GM21786 (cell line): ENCODE data around the gene NUP50.

Experiments
- ATAC-seq: cut with Tn5 transposase; IDR thresholded peaks from one replicate; pipeline ENCODE4 v1.9.1; 2021; ENCODE audit not compliant: unreplicated experiment

NUP50 gene, protein sequence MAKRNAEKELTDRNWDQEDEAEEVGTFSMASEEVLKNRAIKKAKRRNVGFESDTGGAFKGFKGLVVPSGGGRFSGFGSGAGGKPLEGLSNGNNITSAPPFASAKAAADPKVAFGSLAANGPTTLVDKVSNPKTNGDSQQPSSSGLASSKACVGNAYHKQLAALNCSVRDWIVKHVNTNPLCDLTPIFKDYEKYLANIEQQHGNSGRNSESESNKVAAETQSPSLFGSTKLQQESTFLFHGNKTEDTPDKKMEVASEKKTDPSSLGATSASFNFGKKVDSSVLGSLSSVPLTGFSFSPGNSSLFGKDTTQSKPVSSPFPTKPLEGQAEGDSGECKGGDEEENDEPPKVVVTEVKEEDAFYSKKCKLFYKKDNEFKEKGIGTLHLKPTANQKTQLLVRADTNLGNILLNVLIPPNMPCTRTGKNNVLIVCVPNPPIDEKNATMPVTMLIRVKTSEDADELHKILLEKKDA

DNA sequence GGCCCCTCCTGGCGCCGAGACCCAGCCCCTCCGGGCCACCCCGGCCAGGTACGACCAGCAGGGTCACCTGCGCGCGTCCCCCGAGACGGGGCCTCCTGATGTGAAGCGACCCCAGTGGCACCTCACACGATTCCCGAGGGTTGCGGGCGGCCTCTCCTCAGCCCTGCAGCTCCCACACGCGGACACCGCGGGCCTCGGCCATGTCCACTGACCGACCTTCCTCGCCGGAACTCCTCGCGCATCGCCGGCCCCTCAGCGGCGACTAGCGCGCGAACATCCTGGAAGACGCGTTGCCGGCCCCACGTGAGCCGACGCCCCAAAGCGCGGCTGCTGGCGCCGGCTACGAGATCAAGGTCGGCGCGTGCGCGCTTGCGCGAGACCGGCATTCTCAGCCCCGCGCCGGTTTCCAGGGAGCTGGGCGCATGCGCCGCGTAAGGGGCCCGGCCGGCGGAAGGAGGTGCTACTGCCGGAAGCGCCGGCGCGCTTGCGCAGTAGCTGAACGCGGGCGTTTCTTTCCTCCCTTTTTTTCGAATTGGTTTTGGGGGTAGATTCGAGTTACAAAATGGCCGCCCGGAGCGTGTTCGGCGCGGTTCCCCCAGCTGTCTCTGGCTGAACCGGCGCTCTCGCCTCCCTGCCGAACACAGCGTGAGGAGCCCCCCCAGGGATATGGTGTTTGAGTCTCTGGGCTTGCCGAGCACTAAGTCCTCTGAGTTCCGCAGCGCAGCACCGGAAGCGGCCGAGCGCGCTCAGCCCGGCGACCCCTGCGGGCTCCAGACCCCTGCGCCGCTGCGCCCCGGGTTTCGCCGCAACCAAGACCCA lies at the start of gene NUP50:
Gene NUP50, plus strand, starts transcription at position 475 of the 819 bp plus-strand sequence. CDS start 4,253 bp downstream, outside the sequence.
- ATAC-seq = peak; percentile 82

DNA sequence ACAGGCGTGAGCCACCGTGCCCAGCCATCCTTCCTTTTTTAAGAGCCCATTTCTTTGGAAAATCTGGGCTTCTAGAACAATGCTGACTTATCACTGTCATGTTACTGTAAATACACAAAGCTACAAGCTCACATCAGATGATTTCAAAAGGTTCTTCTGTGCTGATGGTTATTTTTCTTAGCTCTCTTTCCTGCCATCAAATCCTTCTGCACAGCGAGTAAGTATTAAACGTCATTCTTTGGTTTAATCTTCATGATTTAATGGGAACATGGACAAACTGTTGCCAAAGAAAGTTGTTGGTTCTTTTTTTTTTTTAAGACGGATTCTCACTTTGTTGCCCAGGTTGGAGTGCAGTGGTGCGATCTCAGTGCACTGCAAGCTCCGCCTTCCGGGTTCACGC lies 43.3 kb upstream of the NUP50 start:
- no peak for ATAC-seq

DNA sequence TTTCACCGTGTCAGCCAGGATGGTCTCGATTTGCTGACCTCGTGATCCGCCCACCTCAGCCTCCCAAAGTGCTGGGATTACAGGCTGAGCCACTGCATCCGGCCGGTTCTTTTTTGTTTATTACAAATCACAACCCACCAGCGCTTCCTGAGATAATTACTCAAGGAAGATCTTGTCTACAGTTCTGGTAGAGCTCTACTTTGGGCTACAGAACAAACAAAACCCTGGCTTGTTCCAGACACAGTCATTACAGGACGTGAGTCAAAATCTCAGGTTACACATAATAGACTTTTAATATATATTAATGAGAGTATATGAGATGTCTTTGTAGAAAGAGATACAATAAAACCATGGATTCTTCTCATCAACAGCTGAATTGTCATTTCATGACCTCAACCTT lies 42.8 kb upstream of the NUP50 start:
- ATAC-seq = no peak

DNA sequence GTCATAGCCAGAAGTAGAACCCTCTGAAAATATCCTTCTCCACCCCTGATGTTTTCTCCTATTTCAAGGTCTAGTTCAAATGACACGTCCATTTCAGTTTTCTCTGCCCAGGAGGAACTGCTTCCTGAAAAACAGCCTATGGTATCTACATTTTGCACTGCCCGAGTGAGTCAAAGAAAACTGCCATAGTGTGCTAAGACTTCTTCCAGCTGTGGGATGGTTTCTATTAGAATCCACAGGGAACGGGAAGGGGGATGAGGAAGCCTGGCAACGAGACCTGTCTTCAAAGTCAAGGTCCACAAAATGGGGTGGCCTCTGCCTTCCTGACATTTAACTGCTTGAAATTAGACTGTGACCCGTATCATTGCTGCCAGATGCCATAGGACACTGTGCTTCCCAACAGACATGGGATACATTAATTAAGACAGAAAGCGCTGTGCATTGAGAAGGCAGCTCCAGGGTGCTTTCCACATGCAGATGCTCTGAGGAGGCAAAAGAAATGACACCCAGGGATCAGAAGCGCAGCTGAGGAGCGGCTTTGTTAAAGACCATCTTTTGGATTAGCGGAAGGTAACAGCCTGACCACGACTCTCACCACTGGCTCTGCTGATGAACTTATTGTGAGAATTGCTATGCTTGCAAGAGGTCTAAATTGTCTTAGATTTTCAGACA lies 39.4 kb upstream of the NUP50 start:
- no peak for ATAC-seq

DNA sequence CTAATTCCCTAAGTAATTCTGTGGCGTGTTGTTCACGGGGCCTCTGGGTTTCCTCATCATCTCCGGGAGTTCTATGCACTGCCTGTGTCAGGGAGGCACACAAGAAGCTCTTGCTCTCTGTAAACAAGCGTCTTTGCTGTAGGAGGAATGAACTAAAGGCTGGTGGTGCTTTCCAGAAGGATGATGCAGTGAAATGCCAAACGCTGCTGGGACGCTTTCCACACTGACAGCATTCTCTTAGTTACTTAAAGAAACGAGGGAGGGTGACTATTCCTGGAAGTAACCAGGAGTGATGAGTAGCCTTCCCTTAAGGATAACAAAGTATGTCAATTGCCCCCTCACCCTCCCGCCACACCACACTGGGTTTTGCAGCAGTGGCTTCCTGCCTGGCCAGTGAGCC lies 38.5 kb upstream of the NUP50 start:
- no peak for ATAC-seq

DNA sequence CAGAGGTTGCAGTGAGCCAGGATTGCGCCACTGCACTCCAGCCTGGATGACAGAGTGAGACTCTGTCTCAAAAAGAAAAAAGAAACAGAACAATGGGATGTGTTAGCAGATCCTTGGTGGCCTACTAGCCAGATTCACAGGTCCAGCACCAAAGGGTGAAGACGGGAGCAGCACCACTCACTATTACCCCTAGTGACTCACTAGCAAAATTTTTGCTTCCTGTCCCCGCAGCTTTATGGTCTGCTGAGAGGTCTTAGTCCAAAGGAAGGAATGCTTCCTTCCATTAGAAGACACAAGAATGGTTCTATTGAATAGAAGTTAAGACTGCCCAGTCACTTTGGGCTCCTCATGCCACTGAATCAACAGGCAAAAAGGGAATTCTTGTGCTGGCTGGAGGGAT lies 35.9 kb upstream of the NUP50 start:
- ATAC-seq = no peak

DNA sequence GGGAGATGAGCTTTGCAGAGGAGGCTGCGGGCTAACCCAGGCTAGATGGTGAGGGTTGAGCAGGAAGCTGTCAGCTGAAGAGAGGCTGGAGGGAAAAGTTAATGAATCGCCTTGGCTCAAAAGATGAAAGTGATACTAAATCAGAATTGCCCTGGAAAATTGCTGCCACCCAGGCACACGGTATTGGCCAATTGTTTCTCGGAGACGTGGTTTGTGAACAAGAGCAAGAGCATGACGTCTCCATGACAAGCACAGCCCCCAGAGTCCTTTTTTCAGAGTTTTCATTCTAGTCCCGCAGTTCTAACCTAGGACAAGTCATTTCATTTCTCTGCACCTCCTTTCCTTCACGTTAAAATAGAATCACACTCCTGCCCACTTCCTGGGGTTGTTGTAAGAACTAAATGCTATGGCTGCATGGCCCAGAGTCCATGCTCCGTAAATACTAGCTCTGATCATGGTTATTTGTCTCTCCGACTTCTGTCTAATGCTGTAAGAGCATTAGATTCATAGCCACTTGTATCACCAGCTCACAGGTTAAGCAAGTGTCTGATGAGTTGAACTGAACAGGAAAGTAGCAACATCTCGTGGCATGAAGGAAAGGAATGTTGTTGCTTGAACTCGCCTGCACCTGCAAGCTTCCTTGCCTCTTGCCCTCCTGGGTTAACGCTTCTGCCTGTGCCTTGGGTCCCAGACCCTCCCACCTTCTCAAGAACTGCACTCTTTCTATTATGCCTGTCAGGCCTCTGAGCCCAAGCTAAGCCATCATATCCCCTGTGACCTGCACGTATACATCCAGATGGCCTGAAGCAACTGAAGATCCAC lies 33.8 kb upstream of the NUP50 start:
- no peak for ATAC-seq

DNA sequence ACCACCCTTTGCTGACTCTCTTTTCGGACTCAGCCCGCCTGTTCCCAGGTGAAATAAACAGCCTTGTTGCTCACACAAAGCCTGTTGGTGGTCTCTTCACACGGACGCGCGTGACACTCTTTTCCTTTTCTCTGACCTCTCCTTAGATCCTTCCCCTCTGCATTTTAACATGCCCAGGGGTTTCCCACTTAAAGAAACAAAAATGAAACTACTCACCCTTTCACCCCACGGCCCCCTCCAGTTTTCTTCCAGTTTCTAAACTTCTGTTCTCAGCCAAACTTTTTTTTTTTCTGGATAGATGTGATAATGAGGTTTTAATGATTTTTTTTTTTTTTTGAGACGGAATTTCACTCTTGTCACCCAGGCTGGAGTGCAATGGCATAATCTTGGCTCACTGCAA lies 32.8 kb upstream of the NUP50 start:
- ATAC-seq = no peak

DNA sequence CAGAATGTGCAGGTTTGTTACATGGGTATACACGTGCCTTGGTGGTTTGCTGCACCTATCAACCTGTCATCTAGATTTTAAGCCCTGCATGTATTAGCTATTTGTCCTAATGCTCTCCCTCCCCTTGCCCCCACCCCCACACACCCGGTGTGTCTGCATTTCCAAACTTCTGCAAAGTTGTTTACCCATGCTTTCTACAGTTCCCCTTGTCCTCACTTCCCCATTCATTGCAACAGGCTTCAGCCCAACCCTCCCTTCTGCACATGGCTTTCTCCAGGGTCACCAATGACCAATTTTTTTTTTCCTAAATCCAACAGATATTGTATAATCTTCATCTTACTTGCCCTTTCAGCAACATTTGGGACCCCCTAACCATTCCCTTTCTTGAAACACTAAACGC lies 32.0 kb upstream of the NUP50 start:
- no peak for ATAC-seq

DNA sequence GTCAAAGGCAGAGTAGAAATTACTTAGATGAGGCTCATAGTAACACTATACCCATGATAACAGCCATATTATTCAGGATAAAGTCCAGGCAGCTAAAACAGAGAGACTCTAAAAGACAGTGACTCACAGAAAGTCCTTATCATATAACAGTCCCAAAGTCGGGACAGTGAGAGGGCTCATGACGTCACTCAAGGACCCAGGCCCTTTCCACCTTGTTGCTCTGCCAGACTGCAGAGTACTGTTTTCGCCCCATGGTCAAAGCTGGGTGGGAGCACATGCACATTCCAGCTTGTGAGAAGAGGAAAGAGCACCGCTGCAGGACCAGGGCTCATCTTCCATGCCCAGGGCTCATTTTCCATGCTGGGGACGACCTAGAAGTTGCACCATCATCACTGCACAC lies 29.4 kb upstream of the NUP50 start:
- no peak for ATAC-seq

DNA sequence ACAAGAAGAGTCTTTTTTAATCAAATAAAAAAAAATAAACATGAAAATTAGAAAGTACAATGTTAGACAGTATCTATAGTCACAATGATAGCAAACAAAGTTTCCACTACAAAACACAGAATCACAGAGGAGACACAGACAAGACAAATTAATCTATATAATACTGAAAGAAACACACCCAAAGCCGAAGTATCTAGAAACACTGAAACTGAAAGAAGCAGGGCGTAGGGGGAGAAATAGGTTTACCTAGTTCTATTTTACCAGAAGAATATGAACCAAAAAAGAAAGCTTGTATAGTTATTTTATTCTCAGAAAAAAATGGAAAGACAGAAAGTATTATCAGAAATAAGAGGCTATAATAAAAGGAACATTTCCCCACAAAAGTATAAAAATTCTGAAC lies 27.1 kb upstream of the NUP50 start:
- no peak for ATAC-seq

DNA sequence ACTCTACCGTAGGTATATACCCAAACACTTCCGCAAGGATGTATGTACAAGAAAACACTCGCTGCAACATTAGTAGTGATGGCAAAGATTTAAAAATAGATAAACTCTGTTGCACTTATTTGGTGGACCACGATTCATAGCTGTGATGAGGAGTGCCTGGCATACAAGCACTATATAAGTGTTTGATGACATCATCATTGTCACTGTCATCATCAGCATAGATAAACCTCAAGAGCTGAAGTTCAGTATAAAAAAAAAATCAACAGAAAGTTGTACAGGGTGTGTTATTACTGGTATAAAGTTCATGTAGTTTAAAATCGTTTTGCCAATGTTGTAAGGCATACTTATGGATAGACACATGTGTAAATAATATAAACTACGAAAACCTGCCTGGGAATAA lies 24.0 kb upstream of the NUP50 start:
- ATAC-seq = no peak

DNA sequence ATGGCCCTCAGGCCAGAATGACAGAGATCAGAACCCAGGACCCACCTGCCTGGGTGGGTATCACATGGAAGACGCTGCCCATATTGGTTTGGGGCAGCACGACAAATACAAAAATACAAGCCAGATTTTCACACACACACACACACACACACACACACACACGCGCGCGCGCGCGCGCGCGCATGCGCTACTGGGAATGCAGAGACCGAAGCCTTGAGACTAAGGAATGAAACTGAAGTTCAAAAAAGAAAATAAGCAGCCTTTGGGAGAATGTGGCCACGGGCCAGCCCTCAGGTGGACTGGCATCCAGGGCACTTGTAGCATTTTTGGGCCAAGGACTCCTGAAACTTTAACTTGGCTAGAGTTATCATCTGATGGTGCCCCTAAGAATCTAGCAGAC lies 21.3 kb upstream of the NUP50 start:
- ATAC-seq = no peak

DNA sequence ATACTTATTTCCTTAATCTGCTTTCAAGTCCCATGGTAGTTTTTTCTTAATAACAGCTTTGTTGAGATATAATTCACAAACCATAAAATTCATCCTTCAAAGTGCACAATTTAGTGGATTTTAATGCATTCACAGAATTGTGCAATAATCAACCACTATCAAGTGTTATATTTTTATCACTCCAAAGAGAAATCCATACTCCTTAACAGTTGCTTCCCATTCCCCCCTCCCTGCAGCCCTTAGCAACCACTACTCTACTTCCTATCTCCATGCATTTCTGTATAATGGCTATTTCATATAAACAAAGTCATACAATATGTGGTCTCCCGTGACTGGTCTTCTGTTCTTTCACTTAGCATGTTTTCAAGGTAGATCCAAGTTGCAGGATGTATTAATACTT lies 18.8 kb upstream of the NUP50 start:
- no peak for ATAC-seq

DNA sequence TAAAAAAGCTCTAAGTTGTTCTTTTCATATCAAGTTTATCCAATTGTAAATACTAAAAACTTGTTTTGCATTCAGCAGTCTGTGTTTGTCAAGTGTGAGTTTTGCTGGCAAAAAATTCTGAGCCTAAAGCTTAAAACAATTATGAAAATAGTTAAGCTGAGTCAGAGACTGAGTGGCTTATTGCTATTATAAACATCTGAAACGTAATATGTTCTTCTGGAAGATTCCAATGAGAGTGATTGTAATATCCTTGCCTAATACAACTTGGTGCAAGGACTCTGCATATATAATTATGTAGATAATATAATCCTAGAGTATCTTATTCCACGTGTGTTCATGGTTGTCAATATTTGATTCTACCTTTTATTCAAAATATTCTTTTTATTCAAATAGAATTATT lies 14.1 kb upstream of the NUP50 start:
- ATAC-seq = no peak

DNA sequence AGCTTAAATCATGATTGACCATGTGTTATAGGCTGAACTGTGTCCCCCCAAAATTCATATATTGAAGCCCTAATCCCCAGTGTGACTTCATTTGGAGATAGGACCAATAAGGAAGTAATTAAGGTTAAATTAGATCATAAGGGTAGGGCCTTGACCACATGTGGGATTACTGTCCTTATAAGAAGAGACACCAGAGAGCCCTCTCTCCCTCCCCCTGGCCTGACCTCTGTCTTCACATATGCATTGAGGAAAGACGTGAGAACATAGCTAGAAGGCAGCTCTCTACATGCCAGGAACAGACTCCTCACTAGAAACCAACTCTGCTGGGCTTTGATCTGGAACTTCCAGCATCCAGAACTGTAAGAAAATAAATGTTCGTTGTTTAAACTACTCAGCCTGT lies 13.6 kb upstream of the NUP50 start:
- no peak for ATAC-seq

DNA sequence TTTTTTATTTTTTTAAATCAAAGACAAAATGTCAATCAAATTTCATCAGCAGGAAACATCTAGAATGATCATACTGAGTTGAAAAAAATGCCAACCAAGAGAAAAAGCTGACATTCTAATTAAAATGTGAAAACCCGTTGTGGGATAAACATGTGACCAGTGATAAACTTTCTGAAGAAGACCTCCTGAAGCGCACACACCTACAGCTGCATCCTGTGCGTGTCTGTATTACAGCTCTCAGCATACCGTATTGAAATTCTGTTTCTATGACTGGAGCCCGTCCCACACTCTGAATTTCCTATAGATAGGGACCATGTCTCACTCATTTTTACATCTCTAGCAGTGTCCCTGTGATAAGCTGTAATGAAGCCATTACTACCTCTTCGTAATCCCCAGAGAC lies 12.2 kb upstream of the NUP50 start:
- ATAC-seq = no peak

DNA sequence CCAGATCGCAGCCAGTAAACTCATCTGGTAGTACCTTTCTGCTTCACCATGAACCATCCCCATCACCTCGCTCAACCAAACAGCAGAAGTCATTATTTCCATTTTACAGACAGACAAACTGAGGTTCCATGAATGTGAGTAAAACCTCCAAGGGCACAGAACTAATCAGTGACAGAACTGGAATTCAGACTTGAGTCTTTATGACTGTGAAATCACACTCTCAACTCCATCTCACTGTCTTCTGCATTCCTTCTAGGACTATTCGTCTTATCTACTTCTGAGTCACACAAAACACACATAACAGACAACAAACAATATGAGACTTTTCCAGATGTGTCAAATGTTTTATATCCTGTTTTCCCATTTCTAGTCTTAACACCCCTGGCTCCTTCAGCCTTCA lies 9.3 kb upstream of the NUP50 start:
- ATAC-seq = no peak

DNA sequence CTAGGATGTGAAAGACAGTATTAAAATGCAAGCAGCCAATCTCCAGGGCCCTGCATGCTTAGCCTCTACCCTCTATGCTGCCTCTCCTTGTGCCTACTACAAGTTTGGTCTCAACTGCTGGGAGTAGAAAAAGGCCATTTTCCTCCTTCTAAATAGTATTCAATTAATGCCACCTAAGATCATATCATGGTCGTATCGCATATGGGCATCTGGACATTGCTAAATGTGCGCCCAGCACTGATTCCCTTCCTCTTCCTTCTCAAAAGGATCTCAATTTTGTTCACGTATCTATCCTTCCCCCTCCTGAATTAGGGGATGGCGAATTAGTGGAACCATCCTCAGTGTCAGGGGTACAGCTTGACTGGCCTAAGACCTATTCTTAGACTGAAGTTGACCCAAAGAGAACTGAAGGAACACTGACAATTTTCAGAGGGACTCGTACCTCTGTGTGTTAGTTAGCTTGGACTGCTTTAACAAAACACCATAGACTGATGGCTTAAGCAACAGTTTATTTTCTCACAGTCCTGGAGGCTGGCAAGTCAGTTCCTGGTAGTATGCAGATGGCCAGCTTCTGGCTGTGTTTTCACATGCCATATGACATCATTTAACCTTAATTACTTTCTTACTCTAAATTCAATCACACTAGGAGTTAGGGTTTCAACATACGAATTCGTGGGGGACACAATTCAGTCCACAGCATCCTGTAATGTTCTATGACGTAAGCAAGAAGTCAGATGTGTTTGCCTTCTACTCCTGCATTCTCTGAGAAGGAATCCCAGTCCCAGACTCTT lies 8.5 kb upstream of the NUP50 start:
- no peak for ATAC-seq

DNA sequence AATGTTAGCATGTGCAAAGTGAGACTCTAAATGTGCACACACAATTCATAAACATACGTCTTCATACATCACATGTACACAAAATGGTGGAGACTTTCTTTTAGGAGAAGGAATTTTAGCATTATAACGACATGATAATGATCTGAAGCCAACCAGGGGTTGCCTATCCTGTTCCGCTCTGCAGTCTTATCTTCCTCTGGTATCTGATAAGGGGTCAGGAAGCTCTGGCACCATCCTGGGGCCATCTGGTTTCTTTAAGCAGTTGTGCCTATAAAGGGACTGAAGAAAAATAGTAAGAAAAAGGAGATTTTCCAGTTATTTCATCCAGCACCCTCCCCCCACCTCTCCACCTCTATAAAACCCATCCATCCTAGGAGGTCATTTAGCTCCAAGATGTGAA lies 5.8 kb upstream of the NUP50 start:
- ATAC-seq = no peak
